Heart left ventricle (tissue), 13 donors: Measurements from ENCODE around the gene PACSIN1.

Experiments used
- POLR2A ChIP-seq, 2 donors: fragments of 450-650 bp; IDR thresholded peaks; one replicate each; pipeline ENCODE4 v1.6.1; 2017; ENCODE audit warnings: antibody characterized with exemption in 2 of 2, mild to moderate bottlenecking in 2 of 2, moderate library complexity in 2 of 2
- TF ChIP-seq, protein P1 (sequence below), 12 donors: fragments of 200-600 bp; sonication (generic) in 4 of 12; IDR thresholded peaks; one replicate each; pipeline versions ENCODE4 v1.5.0 to v1.8.0; 2018 to 2022; ENCODE audit warnings: antibody characterized with exemption in 12 of 12, mild to moderate bottlenecking in 5 of 12
- donor health status: ischemic (EF 13 %, LVEDD 7.1; RV severe dilation, severe dysfunction).
- donor health status: DM: no; HTN: yes; CAD: no.
- donor health status: DM: no; HTN: no; CAD: no.
- donor health status: ischemic (EF 25% LVEDD 6.9; RV normal size, moderate dysfunction).
- donor health status: ischemic (EF 25% LVEDD 5.7; RV mildly dilated, moderate dysfunction).
- donor health status: ischemic (EF 35%, LVEDD 5.7; RV mildly dilated, moderate dysfunction).
- donor health status: nonischemic (EF 11% LVEDD 7.7; RV severe dilation, severe dysfunction).
- donor health status: DM: yes; HTN: yes; CAD: no.
- donor health status: PGD.
- donor health status: ischemic (EF 29% LVEDD 5.4; RV normal size, mild dysfunction).
- donor health status: nonischemic (EF 23%, LVEDD 6.1; RV moderate dilation, normal function).

GRCh38 chr6:34534656-34535055, 68.8 kb downstream of the PACSIN1 start:
- TF ChIP-seq POLR2A (IDR thresholded peaks at IDR 0.05): no peak
- TF ChIP-seq, protein P1, sequence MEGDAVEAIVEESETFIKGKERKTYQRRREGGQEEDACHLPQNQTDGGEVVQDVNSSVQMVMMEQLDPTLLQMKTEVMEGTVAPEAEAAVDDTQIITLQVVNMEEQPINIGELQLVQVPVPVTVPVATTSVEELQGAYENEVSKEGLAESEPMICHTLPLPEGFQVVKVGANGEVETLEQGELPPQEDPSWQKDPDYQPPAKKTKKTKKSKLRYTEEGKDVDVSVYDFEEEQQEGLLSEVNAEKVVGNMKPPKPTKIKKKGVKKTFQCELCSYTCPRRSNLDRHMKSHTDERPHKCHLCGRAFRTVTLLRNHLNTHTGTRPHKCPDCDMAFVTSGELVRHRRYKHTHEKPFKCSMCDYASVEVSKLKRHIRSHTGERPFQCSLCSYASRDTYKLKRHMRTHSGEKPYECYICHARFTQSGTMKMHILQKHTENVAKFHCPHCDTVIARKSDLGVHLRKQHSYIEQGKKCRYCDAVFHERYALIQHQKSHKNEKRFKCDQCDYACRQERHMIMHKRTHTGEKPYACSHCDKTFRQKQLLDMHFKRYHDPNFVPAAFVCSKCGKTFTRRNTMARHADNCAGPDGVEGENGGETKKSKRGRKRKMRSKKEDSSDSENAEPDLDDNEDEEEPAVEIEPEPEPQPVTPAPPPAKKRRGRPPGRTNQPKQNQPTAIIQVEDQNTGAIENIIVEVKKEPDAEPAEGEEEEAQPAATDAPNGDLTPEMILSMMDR (IDR thresholded peaks at IDR 0.05): no peak
